Adipose tissue (tissue), 3 donors: Measurements from ENCODE around the gene GASK1A. TPM values are rescaled to one million over a fixed set of nuclear protein-coding genes. Genes with fewer than 3 reads are reported as not detected.

Source experiments
- H3K27ac ChIP-seq: one replicate; pipeline ENCODE4 v1.5.1; 2013; ENCODE audit warnings: low read depth, low read length
- WGBS, 3 donors: extraction: QIAGEN DNeasy Blood & Tissue Kit; methylation state at CpG; one replicate each; pipeline ENCODE4 v1.1.7; 2013; 5-methylcytosine and 5-hydroxymethylcytosine counted together
- polyA plus RNA-seq, 3 donors: library from polyadenylated mRNA; stranded (reverse); fragments of 200-250 nt; gene quantifications; one replicate each; pipeline ENCODE4 v1.2.3, GENCODE V29; 2013
- donor health status: healthy with polysubstance abuse.
- donor health status: Bipolar disorder and iron deficiency.
- donor health status: healthy.

Gene GASK1A
- polyA plus RNA-seq, 3 donors: 1.6 to 7.8 (median 4.5) TPM

GRCh38 chr3:43023066-43023465 is 44.0 kb downstream of the GASK1A start:
- no peak overlapping the region for H3K27ac ChIP-seq
- 92 to 95% (median 93%) methylated on average over 4 of the region's 4 CpGs for WGBS, 3 donors

GRCh38 chr3:43023746-43024145 is 44.6 kb downstream of the GASK1A start:
- H3K27ac ChIP-seq: no peak overlapping the region
- 66 to 78% (median 73%) methylated on average over 5 of the region's 5 CpGs for WGBS, 3 donors

GRCh38 chr3:43024181-43024885 is 45.2 kb downstream of the GASK1A start:
- H3K27ac ChIP-seq: no peak overlapping the region
- WGBS, 3 donors: 48 to 60% (median 57%) methylated on average over 6 of the region's 6 CpGs

GRCh38 chr3:43025423-43025822 is 46.3 kb downstream of the GASK1A start:
- 57 to 79% (median 78%) methylated on average over 5 of the region's 5 CpGs for WGBS, 3 donors
- no peak overlapping the region for H3K27ac ChIP-seq

GRCh38 chr3:43028001-43028400 is 48.9 kb downstream of the GASK1A start:
- no peak overlapping the region for H3K27ac ChIP-seq
- 80 to 95% (median 85%) methylated on average over 1 of the region's 1 CpG for WGBS, 3 donors

DNA sequence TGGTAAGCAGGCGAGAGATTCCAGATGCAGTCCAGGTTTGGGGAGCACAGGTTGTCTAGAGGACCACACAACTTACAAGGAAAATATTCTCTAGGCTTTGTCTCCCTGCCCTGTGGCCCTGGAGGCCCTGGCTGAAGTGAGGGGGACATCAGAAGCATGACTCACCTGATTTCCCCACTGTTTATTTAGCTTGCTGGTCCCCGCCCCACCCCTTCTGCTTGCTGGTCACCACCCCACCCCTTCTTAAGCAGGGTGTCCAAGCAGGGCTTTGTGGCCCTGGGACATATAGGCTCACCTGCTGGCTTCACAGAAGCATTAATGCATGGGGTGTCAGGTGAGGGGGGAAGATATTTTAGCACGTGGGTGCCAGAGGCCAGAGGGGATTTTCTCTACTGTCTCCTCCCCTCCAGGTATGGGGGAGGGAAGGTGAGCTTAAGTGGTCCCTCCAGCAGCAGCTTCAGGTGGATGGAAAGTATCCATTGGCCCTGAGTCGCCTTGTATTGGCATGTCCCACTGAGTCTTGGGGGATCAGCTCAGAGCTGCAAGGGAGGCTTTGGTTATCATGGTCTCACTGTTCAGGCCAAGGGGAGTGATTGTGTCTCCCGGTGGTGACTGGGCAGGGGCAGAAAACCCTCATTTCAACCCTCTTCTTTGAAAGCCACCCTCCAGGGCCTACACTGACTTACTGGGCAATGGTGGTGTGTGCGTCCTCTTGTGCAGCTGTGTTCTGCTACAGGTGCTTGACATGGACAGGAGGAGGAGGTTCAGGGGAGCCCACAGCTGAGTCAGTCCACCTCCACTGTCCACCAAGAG is 49.8 kb downstream of the GASK1A start:
- H3K27ac ChIP-seq: no peak overlapping the region
- WGBS, 3 donors: 92 to 96% (median 94%) methylated on average over 6 of the region's 6 CpGs

DNA sequence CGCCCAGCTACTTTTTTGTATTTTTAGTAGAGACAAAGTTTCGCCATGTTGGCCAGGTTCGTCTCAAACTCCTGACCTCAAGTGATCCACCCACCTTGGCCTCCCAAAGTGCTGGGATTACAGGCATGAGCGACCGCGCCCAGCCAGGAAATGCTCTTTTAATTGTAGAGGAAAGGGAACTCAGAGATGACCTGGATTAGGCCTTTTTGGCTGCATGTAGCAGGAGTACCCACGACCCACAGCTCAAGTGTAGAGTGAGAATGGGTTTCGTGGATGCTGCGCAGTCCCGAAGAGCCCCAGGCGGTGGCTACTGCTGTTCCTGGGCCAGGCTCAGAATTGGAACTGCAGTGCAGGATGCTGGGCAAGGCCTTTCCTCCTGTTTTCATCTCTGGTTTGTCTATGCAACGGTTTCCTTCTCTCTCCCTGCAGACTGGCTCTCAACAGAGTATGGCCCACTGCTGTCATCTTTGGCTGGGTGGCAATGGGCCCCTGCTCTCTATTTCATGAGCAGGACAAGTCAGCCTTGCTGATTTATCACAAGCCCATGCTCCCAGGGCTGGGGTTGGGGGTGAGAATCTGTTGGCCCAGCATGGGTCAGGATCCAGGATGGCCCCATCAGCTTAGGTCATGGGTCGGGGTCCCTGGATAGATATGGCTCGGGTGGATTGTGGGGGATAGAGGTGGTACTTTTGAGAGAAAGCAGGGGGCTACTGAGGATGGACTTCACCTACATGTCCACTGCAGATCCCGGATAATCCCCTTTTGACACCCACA is 51.2 kb downstream of the GASK1A start:
- H3K27ac ChIP-seq: no peak overlapping the region
- 88 to 91% (median 89%) methylated on average over 15 of the region's 15 CpGs for WGBS, 3 donors

- no peak overlapping the region for H3K27ac ChIP-seq
- 41 to 75% (median 43%) methylated on average over 4 of the region's 4 CpGs for WGBS, 3 donors
Measured at GRCh38 chr3:43031485-43031884, 52.4 kb downstream of the GASK1A start.

GRCh38 chr3:43031889-43032545 is 52.9 kb downstream of the GASK1A start:
- H3K27ac ChIP-seq: no peak overlapping the region
- 91 to 97% (median 96%) methylated on average over 16 of the region's 16 CpGs for WGBS, 3 donors

DNA sequence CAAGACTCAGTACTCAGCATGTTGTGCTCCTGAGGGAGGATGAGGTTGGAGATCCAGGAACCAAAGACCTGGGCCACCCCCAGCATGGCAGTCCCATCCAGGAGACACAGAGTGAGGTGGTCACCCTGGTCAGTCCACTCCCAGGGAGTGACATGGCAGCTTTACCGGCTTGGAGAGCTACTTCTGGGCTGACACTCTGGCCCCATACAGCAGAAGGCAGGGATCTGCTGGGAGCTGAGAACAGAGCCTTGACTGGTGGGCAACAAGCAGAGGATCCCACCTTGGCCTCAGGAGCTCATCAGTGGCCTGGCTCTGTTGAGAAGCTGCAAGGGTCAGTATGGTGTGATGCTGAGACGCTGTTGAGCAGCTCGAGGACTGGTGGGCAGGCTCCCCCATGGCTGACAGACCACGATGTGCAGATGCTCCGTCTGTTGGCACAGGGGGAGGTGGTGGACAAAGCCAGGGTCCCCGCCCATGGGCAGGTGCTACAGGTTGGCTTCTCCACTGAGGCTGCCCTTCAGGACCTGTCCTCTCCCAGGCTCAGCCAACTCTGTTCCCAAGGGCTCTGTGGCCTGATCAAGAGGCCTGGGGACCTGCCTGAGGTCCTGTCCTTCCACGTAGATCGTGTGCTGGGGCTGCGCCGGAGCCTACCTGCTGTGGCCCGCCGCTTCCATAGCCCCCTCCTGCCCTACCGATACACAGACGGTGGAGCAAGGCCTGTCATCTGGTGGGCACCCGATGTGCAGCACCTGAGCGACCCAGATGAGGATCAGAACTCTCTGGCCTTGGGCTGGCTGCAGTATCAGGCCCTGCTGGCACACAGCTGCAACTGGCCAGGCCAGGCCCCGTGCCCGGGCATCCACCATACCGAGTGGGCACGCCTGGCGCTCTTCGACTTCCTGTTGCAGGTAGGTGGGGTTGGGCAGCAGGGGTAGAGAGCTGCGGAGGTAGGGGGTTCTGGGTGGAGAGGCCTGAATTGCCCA is 53.8 kb downstream of the GASK1A start:
- WGBS, 3 donors: 95 to 96% (median 96%) methylated on average over 23 of the region's 23 CpGs
- no peak overlapping the region for H3K27ac ChIP-seq

- H3K27ac ChIP-seq: no peak overlapping the region
- WGBS, 3 donors: 74 to 82% (median 81%) methylated on average over 4 of the region's 4 CpGs
Measured at GRCh38 chr3:43034200-43034599, 55.1 kb downstream of the GASK1A start.

DNA sequence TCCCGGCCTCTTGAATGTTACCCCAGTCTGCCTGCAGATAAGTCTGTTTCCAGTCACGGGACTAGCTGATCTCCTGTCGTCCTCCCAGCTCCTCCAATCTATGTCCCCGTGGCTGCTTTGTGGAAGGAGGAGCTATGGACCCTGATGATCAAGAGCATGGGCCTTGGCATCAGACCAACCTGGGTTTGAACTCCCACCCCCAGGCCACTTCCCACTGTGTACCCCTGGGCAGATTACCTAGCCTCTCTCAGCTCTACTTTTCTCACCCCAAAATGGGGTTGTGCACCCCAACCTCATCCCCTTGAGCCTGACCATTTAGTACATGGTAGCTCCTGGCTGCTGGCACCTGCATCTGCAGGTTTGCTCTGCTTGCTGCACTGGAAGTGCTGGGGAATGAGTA is 55.8 kb downstream of the GASK1A start:
- no peak overlapping the region for H3K27ac ChIP-seq
- 87 to 96% (median 91%) methylated on average over 4 of the region's 4 CpGs for WGBS, 3 donors

DNA sequence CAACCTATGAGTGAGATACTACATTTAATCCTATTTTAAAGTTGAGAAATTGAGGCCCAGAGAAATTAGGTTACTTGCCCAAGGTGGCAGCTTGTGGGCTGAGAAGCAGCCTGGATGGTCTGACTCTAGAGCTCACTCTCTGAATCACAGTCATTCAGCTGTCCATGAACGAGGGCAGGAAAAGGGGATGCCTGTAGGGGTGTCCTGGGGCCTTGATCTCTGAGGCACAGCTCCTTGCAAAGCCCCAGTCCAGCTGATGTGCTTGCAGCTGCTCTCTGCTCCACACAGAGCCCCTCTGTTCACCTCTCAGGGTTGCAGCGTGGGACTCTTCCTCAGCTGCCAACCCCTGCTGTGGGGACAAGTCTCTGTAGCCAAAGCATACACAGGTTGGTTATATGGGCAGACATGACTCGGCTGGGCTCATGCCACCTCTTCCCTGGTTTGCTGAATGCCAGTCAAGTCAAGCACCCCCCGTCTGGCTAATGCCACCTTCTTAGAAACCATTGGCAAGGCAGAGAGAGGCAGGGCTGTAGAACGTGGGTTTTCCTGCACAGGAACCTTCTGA is 56.8 kb downstream of the GASK1A start:
- no peak overlapping the region for H3K27ac ChIP-seq
- WGBS, 3 donors: 72 to 90% (median 86%) methylated on average over 5 of the region's 5 CpGs

- H3K27ac ChIP-seq: no peak overlapping the region
- 85 to 88% (median 87%) methylated on average over 9 of the region's 9 CpGs for WGBS, 3 donors
Measured at GRCh38 chr3:43036621-43037423, 57.7 kb downstream of the GASK1A start.

DNA sequence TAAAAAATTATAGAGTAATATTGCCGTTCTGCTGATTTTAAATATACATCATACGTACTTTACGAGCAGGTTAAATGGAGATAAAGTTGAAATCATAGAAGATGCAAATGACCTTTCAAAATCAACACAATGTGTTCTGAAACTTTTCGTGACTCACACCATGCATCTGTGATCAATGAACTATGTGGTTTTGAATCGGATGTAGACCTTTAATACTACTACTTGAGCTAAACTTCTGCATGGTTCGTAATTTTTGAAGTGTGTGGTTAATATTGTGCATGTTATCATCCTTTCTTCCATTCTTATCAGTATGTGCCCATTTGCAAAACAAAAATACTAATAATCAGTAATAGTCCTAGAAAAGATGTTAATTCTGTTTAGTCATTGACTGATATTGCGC is 58.9 kb downstream of the GASK1A start:
- WGBS, 3 donors: 87 to 92% (median 91%) methylated on average over 7 of the region's 7 CpGs
- no peak overlapping the region for H3K27ac ChIP-seq

DNA sequence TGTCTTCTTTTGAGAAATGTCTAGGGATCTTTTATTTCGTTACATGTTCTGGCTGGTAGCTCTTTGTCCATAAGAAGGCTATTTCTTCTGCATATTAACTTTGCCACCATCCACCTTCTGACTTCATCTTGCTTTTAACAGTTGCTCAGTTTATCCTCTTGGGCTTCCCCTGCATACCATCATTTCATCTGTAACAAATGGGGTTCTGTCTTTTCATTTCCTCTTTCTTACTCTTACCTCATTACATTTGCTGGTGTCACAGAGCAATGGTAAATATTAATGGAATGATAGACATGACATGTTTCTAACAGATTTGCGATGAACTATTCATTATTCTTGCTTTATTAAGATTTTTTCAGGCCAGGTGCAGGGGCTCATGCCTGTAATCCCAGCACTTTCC is 62.4 kb downstream of the GASK1A start:
- 90 to 96% (median 91%) methylated on average over 2 of the region's 2 CpGs for WGBS, 3 donors
- H3K27ac ChIP-seq: no peak overlapping the region
